GM23248 (cell line): Measurements from ENCODE around the gene KRTAP5-6.

ENCODE experiments used
- EZH2 ChIP-seq: fragments of 200-600 bp; sonication (generic); IDR thresholded peaks from 2 replicates; pipeline ENCODE4 v1.6.1; 2018; ENCODE audit warnings: antibody characterized with exemption, mild to moderate bottlenecking; ENCODE audit not compliant: insufficient read depth, poor library complexity, severe bottlenecking
- EZH2phosphoT487 ChIP-seq: fragments of 200-600 bp; sonication (generic); IDR thresholded peaks from 2 replicates; pipeline ENCODE4 v1.6.1; 2018; ENCODE audit warnings: antibody characterized with exemption, moderate library complexity, mild to moderate bottlenecking, low read depth; ENCODE audit not compliant: insufficient read depth

DNA sequence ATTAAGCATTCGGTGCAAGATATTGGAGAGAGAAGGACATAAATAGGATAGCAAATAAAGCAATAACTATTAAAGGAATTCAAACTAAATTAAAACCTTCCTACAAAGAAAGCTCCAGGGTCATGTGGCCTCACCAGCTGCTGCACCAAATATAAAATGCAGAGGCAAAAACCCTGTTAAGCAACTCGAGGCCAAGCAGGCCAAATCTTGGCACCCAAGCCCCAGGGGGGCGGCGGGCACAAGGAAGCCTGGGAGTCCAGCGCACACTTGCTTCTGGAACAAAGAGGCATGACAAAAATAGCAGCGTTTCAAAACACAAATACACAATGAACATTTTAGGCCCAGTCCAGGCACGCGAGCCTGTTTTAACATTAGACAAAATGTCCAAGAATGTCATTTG is 20.8 kb downstream of the KRTAP5-6 start:
- TF ChIP-seq EZH2phosphoT487 (no peak), EZH2 (no peak)
